ENCODE data around the gene ROR1.

DNA sequence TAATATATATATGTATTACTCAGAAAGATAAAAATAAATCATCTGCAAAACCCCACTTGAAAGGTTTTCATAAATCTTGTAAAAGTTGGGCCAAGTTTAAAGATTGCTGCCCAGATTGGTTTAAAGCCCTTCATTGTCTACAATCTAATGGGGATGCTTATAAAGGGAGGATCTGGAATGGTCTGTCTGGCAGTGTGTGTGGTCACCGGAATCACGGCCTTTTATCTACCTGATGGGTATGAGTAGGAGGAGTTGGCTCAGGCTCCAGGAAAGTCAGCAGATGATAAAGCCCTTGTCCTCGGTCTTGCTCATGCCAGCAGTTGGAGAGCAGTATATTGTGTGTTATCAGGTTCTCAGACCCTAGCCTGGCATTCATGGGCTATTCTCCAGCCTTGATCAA is 197.7 kb downstream of the ROR1 start:
- TF ChIP-seq RB1 (IDR thresholded peaks at IDR 0.05; ENCODE audit: borderline replicate concordance) = no peak
- no peak for TF ChIP-seq POLR2A (IDR thresholded peaks at IDR 0.05; ENCODE audit: low read depth, low read length)
- no peak for TF ChIP-seq RFX5 (IDR thresholded peaks at IDR 0.05; ENCODE audit: low read depth, low read length)
- TF ChIP-seq, protein P1, sequence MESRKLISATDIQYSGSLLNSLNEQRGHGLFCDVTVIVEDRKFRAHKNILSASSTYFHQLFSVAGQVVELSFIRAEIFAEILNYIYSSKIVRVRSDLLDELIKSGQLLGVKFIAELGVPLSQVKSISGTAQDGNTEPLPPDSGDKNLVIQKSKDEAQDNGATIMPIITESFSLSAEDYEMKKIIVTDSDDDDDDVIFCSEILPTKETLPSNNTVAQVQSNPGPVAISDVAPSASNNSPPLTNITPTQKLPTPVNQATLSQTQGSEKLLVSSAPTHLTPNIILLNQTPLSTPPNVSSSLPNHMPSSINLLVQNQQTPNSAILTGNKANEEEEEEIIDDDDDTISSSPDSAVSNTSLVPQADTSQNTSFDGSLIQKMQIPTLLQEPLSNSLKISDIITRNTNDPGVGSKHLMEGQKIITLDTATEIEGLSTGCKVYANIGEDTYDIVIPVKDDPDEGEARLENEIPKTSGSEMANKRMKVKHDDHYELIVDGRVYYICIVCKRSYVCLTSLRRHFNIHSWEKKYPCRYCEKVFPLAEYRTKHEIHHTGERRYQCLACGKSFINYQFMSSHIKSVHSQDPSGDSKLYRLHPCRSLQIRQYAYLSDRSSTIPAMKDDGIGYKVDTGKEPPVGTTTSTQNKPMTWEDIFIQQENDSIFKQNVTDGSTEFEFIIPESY (IDR thresholded peaks at IDR 0.05) = no peak
- no peak for TF ChIP-seq GATAD2B (conservative IDR thresholded peaks at IDR 0.05; ENCODE audit: low read depth)
- TF ChIP-seq, protein P2, sequence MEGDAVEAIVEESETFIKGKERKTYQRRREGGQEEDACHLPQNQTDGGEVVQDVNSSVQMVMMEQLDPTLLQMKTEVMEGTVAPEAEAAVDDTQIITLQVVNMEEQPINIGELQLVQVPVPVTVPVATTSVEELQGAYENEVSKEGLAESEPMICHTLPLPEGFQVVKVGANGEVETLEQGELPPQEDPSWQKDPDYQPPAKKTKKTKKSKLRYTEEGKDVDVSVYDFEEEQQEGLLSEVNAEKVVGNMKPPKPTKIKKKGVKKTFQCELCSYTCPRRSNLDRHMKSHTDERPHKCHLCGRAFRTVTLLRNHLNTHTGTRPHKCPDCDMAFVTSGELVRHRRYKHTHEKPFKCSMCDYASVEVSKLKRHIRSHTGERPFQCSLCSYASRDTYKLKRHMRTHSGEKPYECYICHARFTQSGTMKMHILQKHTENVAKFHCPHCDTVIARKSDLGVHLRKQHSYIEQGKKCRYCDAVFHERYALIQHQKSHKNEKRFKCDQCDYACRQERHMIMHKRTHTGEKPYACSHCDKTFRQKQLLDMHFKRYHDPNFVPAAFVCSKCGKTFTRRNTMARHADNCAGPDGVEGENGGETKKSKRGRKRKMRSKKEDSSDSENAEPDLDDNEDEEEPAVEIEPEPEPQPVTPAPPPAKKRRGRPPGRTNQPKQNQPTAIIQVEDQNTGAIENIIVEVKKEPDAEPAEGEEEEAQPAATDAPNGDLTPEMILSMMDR (IDR thresholded peaks at IDR 0.05 in 2 of 3, conservative IDR thresholded peaks at IDR 0.05 in 1 of 3; ENCODE audit: control insufficient read depth in 2 of 3, extremely low read depth in 1 of 3, insufficient read depth in 1 of 3, low read depth in 3 of 3, low read length in 3 of 3) = no peak
- TF ChIP-seq STAT3 (IDR thresholded peaks at IDR 0.05; ENCODE audit: low read depth, low read length) = no peak
- TF ChIP-seq, protein P3, sequence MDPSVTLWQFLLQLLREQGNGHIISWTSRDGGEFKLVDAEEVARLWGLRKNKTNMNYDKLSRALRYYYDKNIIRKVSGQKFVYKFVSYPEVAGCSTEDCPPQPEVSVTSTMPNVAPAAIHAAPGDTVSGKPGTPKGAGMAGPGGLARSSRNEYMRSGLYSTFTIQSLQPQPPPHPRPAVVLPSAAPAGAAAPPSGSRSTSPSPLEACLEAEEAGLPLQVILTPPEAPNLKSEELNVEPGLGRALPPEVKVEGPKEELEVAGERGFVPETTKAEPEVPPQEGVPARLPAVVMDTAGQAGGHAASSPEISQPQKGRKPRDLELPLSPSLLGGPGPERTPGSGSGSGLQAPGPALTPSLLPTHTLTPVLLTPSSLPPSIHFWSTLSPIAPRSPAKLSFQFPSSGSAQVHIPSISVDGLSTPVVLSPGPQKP (IDR thresholded peaks at IDR 0.05; ENCODE audit: low read depth, low read length) = no peak
- TF ChIP-seq KAT2A (conservative IDR thresholded peaks at IDR 0.05; ENCODE audit: control insufficient read depth, low read depth, low read length) = no peak
